Fibroblast of lung (primary cell): Measurements from ENCODE around the gene COX10. TPM values are rescaled to one million over a fixed set of nuclear protein-coding genes. Genes with fewer than 3 reads are reported as not detected.
"Not testable (repeated sequence)": the region's sequence is repeated elsewhere in the genome, so short reads cannot be mapped to it uniquely, and the experiment has no call there.

Experiments
- DNase-seq, 2 donors: peaks; one replicate each; pipeline versions ENCODE4 v3.0.0 to v3.0.0-alpha.2; 2010; ENCODE audit warnings: low read depth in 2 of 2
- H2AFZ ChIP-seq: 2 replicates; pipeline ENCODE4 v1.5.1; 2012; ENCODE audit warnings: low read length, control low read depth, inconsistent platforms
- H3K27ac ChIP-seq: 2 replicates; pipeline ENCODE4 v1.5.1; 2011; ENCODE audit warnings: low read length, control low read depth; ENCODE audit not compliant: insufficient read depth
- H3K27me3 ChIP-seq: 2 replicates; pipeline ENCODE4 v1.5.1; 2011; ENCODE audit warnings: mild to moderate bottlenecking, low read length; ENCODE audit not compliant: control insufficient read depth, insufficient read depth
- H3K36me3 ChIP-seq: 2 replicates; pipeline ENCODE4 v1.5.1; 2011; ENCODE audit warnings: low read length; ENCODE audit not compliant: control insufficient read depth, insufficient read depth
- H3K4me1 ChIP-seq: 2 replicates; pipeline ENCODE4 v1.5.1; 2011; ENCODE audit warnings: low read length; ENCODE audit not compliant: control insufficient read depth, insufficient read depth; ENCODE audit errors: extremely low read depth
- H3K4me2 ChIP-seq: 2 replicates; pipeline ENCODE4 v1.5.1; 2011; ENCODE audit warnings: low read length, control low read depth; ENCODE audit not compliant: insufficient read depth; ENCODE audit errors: extremely low read depth
- H3K4me3 ChIP-seq, 4 experiments: fragments of 200-600 bp in 1 of 4; sonication (generic) in 1 of 4; replicated peaks in 1 of 4; 2 replicates each; pipeline ENCODE4 v1.5.1; 2011 to 2016; ENCODE audit warnings: low read length in 4 of 4, low read depth in 3 of 4, mild to moderate bottlenecking in 3 of 4, control low read depth in 2 of 4, inconsistent platforms in 1 of 4, mixed read lengths in 1 of 4; ENCODE audit not compliant: insufficient read depth in 1 of 4; ENCODE audit errors: control extremely low read depth in 1 of 4
- H3K79me2 ChIP-seq: 2 replicates; pipeline ENCODE4 v1.5.1; 2012; ENCODE audit warnings: mild to moderate bottlenecking, low read length, inconsistent platforms; ENCODE audit not compliant: control insufficient read depth, insufficient read depth
- H3K9ac ChIP-seq: 2 replicates; pipeline ENCODE4 v1.5.1; 2011; ENCODE audit warnings: mild to moderate bottlenecking, low read length, control low read depth; ENCODE audit not compliant: insufficient read depth
- H3K9me3 ChIP-seq: 2 replicates; pipeline ENCODE4 v1.5.1; 2012; ENCODE audit warnings: low read depth, low read length; ENCODE audit not compliant: control insufficient read depth, insufficient read depth
- H4K20me1 ChIP-seq: 2 replicates; pipeline ENCODE4 v1.5.1; 2011; ENCODE audit warnings: low read length; ENCODE audit not compliant: control insufficient read depth, insufficient read depth; ENCODE audit errors: extremely low read depth
- EZH2 ChIP-seq: IDR thresholded peaks from 2 replicates; pipeline ENCODE4 v1.5.1; 2012; ENCODE audit warnings: low read length, control low read depth, mild to moderate bottlenecking; ENCODE audit errors: missing control alignments
- polyA plus RNA-seq, 2 donors: library from polyadenylated mRNA; depleted of rRNA in 1 of 2; stranded (reverse) in 1 of 2; unstranded in 1 of 2; fragments of >200 nt; gene quantifications; 2 replicates each; pipeline ENCODE4 v1.2.1, GENCODE V29; 2011 to 2012; ENCODE audit warnings: missing spikeins in 1 of 2
- total RNA-seq: library from RNA; depleted of rRNA; stranded (reverse); fragments of >200 nt; gene quantifications from 2 replicates; pipeline ENCODE4 v1.2.1, GENCODE V29; 2014
- TF ChIP-seq, protein P1 (sequence below), 2 donors: IDR thresholded peaks in 1 of 2; conservative IDR thresholded peaks in 1 of 2; 1 replicate in 1 of 2; 2 replicates in 1 of 2; pipeline ENCODE4 v1.5.1; 2011 to 2012; ENCODE audit warnings: low read length in 2 of 2, control low read depth in 1 of 2, inconsistent platforms in 1 of 2, low read depth in 1 of 2, mild to moderate bottlenecking in 1 of 2

Gene COX10
- total and polyA plus RNA-seq, 2 donors (not counting 1 experiment from before 2014, with no cell fraction given): 10.6 to 12.5 TPM

DNA sequence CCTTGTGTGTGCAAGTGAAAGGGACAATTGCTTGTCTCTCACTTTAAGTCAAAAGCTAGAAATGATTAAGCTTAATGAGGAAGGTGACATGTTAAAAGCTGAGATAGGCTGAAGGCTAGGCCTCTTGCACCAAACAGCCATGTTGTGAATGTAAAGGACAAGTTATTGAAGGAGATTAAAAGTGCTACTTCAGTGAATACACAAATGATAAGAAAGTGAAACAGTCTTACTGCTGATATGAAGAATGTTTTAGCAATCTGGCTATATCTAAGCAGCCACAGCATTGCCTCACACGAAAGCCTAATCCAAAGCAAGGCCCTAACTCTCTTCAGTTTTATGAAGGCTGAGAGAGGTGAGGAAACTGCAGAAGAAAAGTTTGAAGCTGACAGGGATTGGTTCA, 96.3 kb downstream of the COX10 start:
- Histone ChIP-seq H3K79me2 (no peaks in the 10 kb centered on the region), H3K27ac (no peak overlapping the region), H3K4me2 (no peak overlapping the region), H3K4me1 (no peaks in the 10 kb centered on the region), H2AFZ (no peak overlapping the region), H3K27me3 (no peaks in the 10 kb centered on the region), H3K36me3 (no peaks in the 10 kb centered on the region), H3K9me3 (no peaks in the 10 kb centered on the region), H3K9ac (no peak overlapping the region), H3K4me3 (no peak overlapping the region), H4K20me1 (no peaks in the 10 kb centered on the region)
- no peak for DNase-seq
- TF ChIP-seq EZH2: no peak
- TF ChIP-seq, protein P1, sequence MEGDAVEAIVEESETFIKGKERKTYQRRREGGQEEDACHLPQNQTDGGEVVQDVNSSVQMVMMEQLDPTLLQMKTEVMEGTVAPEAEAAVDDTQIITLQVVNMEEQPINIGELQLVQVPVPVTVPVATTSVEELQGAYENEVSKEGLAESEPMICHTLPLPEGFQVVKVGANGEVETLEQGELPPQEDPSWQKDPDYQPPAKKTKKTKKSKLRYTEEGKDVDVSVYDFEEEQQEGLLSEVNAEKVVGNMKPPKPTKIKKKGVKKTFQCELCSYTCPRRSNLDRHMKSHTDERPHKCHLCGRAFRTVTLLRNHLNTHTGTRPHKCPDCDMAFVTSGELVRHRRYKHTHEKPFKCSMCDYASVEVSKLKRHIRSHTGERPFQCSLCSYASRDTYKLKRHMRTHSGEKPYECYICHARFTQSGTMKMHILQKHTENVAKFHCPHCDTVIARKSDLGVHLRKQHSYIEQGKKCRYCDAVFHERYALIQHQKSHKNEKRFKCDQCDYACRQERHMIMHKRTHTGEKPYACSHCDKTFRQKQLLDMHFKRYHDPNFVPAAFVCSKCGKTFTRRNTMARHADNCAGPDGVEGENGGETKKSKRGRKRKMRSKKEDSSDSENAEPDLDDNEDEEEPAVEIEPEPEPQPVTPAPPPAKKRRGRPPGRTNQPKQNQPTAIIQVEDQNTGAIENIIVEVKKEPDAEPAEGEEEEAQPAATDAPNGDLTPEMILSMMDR (conservative IDR thresholded peaks at IDR 0.05 in 1 of 2, IDR thresholded peaks at IDR 0.05 in 1 of 2; ENCODE audit: low read depth in 1 of 2, low read length in 2 of 2): no peak

DNA sequence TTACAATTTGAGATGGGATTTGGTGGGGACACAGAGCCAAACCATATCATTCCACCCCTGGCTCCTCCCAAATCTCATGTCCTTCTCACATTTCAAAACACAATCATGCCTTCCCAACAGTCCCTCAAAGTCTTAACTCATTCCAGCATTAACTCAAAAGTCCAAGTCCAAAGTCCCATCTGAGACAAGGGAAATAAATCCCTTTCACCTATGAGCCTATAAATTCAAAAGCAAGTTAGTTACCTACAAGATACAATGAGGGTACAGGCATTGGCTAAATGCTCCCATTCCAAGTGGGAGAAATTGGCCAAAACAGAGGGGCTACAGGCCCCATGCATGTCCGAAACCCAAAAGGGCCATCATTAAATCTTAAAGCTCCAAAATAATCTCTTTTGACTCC, 98.5 kb downstream of the COX10 start:
- not testable (repeated sequence) for H4K20me1 ChIP-seq, H2AFZ ChIP-seq, H3K27ac ChIP-seq, H3K79me2 ChIP-seq, H3K27me3 ChIP-seq, H3K9ac ChIP-seq, DNase-seq, H3K9me3 ChIP-seq, H3K4me2 ChIP-seq, H3K4me1 ChIP-seq, H3K4me3 ChIP-seq, H3K36me3 ChIP-seq

DNA sequence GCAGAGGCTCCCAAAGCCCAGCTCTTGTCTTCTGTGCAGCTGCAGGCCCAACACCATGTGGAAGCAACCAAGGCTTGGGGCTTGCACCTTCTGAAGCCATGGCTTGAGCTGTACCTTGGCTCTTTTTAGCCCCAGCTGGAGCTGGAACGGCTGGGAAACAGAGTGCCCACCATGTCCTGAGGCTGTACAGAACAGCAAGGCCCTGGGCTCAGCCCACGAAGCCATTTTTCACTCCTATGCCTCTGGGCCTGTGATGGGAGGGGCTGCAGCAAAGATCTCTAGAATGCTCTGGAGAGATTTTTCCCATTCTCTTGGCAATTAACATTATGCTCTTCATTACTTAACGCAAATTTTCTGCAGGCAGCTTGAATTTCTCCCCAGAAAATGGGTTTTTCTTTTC, 99.3 kb downstream of the COX10 start:
- H3K4me3 ChIP-seq: no peak overlapping the region
- H3K79me2 ChIP-seq: no peaks in the 10 kb centered on the region
- no peaks in the 10 kb centered on the region for H3K4me1 ChIP-seq
- no peak for DNase-seq
- no peak overlapping the region for H3K27ac ChIP-seq
- H3K36me3 ChIP-seq: no peaks in the 10 kb centered on the region
- no peak overlapping the region for H3K4me2 ChIP-seq
- H3K27me3 ChIP-seq: no peaks in the 10 kb centered on the region
- TF ChIP-seq, protein P1 (conservative IDR thresholded peaks at IDR 0.05 in 1 of 2, IDR thresholded peaks at IDR 0.05 in 1 of 2; ENCODE audit: low read depth in 1 of 2, low read length in 2 of 2): no peak
- TF ChIP-seq EZH2: no peak
- H3K9ac ChIP-seq: no peak overlapping the region
- H3K9me3 ChIP-seq: no peaks in the 10 kb centered on the region
- H4K20me1 ChIP-seq: no peaks in the 10 kb centered on the region
- no peak overlapping the region for H2AFZ ChIP-seq
